ENCODE measurements around the gene SCAMP1.

- TF ChIP-seq CTCF (tag by site-specific recombination; IDR thresholded peaks at IDR 0.05): no peak
- TF ChIP-seq ELK4 (IDR thresholded peaks at IDR 0.05; ENCODE audit: borderline replicate concordance, low read depth, low read length): no peak
Measured at GRCh38 chr5:78473751-78474150, 113.3 kb downstream of the SCAMP1 start.
